Embryonic facial prominence (tissue), 1 donor: Measurements from ENCODE around the gene NPBWR2.
"Not testable (repeated sequence)": the region's sequence is repeated elsewhere in the genome, so short reads cannot be mapped to it uniquely, and the experiment has no call there.

Experiments
- DNase-seq: peaks from one replicate; pipeline ENCODE4 v3.0.0-alpha.2; 2016; ENCODE audit errors: extremely low spot score

NPBWR2 gene

GRCh38 chr20:64103871-64104666 lies 3.3 kb downstream of the NPBWR2 start:
- DNase-seq = no peak

DNA sequence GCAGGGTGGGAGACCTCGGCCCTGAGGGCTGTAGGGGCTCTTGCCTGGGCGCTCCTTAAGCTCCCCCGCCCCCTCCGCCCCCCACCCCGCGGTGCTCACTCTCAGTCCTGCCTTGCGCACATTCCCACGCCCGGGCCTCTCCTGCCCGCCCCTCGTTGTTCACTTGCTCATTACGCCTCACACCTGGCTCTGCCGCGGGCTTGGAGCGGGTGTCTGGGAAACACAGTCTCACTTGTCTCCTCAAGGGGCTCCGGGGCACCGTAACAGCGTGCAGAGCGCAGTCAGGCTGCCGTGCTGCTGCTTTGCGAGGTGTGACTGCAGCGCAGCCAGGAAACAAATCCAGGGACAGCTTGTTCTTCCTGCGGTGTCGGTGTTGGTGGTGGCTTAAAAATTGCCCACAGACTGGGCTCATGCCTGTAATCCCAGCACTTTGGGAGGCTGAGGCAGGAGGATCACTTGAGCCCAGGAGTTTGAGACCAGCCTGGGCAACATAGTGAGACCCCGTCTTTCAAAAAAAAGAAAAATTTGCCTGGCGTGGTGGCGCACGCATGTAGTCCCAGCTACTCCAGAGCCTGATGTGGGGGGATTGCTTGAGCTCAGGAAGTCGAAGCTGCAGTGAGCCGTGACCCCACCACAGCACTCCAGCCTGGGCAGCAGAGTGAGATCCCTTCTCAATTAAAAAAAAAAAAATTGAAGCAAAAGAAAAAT lies 4.6 kb downstream of the NPBWR2 start:
- DNase-seq = no peak

DNA sequence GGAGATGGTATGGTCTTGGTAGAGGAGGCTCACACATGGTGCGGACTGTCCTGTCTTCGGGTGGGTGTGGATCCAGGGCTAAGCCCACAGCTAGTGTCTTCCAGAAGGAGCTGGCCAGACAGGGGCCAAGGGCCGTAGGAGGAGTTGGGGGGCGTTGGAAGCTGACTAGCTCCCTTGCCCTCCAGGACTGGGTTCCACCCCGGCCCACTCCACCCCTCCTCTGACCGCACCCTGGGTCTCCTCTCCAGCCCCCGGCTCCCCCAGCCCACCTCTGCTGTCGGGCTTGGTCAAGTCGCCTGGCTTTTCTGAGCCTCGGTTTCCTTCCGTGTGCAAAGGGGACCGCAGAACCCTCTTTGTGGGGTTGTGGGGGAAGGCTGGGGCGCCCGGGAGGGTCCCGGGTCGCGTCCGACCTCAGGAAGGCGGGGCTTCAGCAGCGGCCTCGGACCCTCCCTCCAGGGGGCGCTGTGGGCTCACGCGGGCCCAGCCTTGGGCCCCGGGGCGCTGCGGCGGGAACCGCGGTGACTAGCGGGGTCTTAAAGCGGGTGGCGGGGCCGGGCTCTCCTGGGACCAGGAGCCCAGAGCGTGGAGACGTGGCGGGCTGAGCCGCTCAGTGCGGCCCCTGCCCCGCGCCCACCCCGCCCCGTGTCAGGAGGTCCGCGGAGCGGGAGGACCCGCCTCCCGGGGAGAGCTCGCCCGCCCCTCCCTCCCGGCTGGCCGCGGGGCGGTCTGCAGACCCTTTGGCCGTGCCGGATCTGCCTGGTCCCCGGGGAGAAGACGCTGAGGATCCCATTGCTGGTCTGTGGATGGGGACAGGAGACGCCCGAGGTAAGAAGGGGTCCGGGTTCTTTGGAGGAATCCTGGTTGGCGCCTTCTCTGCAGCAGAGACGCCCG lies 5.4 kb downstream of the NPBWR2 start:
- no peak for DNase-seq

GRCh38 chr20:64100946-64101688 lies 6.2 kb downstream of the NPBWR2 start:
- no peak for DNase-seq

DNA sequence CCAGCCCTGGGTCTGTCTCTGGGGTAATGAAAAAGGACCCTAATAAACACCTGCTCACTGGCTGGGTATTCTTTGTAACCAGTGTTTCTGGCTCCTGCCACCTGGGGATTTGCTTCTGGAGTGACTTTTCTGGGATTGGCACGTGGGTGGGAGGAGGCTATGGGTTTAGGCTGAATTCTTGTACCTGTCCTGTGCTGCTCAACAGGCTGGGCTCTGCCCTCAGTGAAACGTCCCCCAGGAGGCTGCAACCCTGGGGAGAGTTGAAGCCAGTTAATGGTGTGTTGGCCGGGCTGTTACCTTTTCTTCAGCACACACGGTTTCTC lies 6.8 kb downstream of the NPBWR2 start:
- no peak for DNase-seq

- DNase-seq = no peak
These were observed 7.3 kb downstream of the NPBWR2 start for GRCh38 chr20:64099880-64100565.

DNA sequence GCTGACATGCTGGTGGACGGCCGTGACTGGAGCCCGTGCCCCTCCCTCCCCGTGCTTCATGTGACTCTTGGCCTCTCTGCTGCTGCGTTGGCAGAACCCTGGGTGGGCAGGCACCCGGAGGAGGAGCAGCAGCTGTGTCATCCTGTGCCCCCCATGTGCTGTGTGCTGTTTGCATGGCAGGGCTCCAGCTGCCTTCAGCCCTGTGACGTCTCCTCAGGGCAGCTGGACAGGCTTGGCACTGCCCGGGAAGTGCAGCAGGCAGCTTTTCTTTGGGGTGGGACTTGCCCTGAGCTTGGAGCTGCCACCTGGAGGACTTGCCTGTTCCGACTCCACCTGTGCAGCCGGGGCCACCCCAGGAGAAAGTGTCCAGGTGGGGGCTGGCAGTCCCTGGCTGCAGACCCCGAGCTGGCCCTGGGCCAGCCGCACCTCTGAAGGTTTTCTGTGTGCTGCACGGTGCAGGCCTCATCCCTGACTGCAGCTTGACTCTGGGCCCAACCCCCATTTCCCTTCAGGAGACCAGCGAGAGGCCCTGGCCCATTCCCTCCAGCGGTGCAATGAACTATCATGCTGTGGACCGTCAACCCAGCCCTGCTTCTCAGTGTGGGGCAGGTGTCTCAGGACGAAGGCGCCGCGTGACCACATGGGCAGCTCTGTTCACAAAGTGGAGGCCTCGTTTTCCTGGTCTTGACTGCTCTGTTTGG lies 8.1 kb downstream of the NPBWR2 start:
- no peak for DNase-seq

- no peak for DNase-seq
These were observed 8.8 kb downstream of the NPBWR2 start for GRCh38 chr20:64098471-64099013.

GRCh38 chr20:64096535-64096934 lies 10.8 kb downstream of the NPBWR2 start:
- DNase-seq = no peak

DNA sequence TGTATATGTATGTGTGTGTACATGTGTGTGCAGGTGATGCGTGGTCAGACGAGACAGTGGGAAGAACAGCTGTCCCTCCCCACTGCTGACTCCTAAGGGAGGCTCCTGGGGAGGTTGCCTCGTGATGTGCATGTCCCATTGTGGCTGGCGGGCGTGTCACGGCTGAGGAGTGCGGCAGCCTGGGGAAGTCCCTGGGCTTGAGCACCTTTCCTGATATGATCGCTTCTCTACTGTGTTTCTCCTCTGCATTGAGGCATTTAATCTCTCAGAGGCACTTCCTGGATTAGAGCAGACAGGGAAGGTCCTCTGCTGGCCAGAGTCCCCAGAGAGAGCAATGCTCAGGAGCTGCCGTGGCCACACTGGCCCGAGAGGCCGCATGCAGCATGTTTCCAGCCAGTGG lies 11.4 kb downstream of the NPBWR2 start:
- DNase-seq = no peak

DNA sequence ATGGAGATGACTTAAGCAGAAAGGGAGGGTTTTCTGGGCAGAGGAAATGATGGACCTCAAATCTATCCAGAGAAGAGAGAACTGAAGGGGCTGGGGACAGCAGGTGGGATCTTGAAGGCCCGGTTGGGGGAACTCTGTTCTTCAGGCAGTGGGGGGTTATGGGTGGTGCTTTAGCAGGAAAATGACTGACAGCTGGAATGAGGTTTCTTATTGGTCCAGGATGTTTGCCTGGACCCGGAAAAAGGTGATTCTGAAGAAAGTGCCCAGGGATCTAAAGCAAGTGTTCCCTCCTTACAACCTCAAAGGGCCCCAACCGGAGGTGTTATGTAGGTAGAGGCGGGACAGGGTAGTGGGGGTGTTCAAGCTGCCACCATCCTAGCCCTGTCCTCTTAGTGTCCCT lies 11.9 kb downstream of the NPBWR2 start:
- DNase-seq = no peak

GRCh38 chr20:64093013-64093503 lies 14.3 kb downstream of the NPBWR2 start:
- no peak for DNase-seq

GRCh38 chr20:64092258-64093012 lies 14.9 kb downstream of the NPBWR2 start:
- no peak for DNase-seq

- DNase-seq = no peak
These were observed 15.6 kb downstream of the NPBWR2 start for GRCh38 chr20:64091770-64092169.

DNA sequence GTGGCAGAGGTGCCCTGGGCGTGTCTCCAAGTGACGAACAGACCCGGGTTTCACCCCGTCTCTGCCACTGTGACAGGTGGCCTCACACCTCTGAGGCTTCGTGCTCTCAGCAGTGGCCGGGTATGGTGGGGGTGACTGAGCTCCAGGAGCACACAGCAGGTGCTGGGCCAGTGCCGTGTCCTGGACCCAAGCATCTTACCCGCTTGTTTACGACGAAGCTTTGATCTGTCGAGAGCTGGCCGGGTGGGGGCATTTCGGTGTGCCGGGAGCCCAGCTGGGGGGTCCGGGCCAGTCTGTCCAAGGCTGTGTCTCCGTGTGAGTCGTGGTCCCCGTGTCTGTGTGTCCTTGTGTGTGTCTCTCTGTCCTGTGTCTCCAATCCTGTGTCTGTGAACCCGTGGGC lies 16.0 kb downstream of the NPBWR2 start:
- DNase-seq = no peak

- DNase-seq = no peak
These were observed 17.2 kb downstream of the NPBWR2 start for GRCh38 chr20:64090165-64090564.

- not testable (repeated sequence) for DNase-seq
These were observed 18.8 kb downstream of the NPBWR2 start for GRCh38 chr20:64088586-64088985.

DNA sequence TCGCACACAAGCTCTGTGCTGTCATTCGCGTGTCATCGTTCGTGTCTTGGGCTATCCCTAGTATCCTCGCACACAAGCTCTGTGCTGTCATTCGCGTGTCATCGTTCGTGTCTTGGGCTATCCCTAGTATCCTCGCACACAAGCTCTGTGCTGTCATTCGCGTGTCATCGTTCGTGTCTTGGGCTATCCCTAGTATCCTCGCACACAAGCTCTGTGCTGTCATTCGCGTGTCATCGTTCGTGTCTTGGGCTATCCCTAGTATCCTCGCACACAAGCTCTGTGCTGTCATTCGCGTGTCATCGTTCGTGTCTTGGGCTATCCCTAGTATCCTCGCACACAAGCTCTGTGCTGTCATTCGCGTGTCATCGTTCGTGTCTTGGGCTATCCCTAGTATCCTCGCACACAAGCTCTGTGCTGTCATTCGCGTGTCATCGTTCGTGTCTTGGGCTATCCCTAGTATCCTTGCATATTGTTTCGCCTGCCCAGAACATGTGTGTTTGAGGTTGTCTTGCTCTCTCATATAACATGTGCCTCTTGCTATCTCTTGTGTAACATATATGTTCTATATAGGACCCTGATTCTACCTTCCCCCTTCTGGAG lies 20.0 kb downstream of the NPBWR2 start:
- DNase-seq = not testable (repeated sequence)

DNA sequence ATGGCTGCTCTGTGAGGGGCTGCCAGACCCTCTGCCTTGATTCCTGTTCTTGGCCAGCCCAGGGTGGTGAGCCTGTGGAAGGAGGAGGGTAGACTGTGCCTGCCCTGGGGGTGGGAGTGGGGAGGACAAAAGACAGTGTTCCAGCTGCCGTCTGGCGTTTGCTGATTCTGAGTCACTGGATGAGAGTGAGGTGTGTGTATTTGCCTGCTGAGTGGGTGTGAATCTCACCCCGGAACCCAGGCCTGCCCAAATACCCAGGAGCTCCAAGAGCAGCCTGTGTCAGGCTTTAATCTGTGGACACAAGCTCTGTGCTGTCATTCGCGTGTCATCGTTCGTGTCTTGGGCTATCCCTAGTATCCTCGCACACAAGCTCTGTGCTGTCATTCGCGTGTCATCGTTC lies 20.6 kb downstream of the NPBWR2 start:
- no peak for DNase-seq
